Osteoblast (primary cell): ENCODE data around the gene CPD. TPM values are rescaled to one million over a fixed set of nuclear protein-coding genes. Genes with fewer than 3 reads are reported as not detected.

Experiments used
- DNase-seq: peaks from one replicate; pipeline ENCODE4 v3.0.0; 2011; ENCODE audit warnings: low spot score, mixed read lengths; ENCODE audit not compliant: insufficient read length; ENCODE audit errors: missing footprints
- H2AFZ ChIP-seq: 2 replicates; pipeline ENCODE4 v1.6.0; 2011; ENCODE audit warnings: mild to moderate bottlenecking, low read length
- H3K27ac ChIP-seq: 2 replicates; pipeline ENCODE4 v1.5.1; 2011; ENCODE audit warnings: mild to moderate bottlenecking, low read depth, low read length, moderate library complexity
- H3K27me3 ChIP-seq: 2 replicates; pipeline ENCODE4 v1.6.0; 2012; ENCODE audit warnings: mild to moderate bottlenecking, control low read depth, inconsistent platforms, low read length, moderate library complexity; ENCODE audit not compliant: insufficient read depth
- H3K36me3 ChIP-seq: 2 replicates; pipeline ENCODE4 v1.5.1; 2011; ENCODE audit warnings: mild to moderate bottlenecking, low read length, control low read depth, moderate library complexity; ENCODE audit not compliant: insufficient read depth
- H3K4me1 ChIP-seq: 2 replicates; pipeline ENCODE4 v1.5.1; 2011; ENCODE audit warnings: mild to moderate bottlenecking, low read length, control low read depth, moderate library complexity; ENCODE audit not compliant: insufficient read depth
- H3K4me2 ChIP-seq: 2 replicates; pipeline ENCODE4 v1.6.0; 2011; ENCODE audit warnings: mild to moderate bottlenecking, low read length; ENCODE audit not compliant: insufficient read depth
- H3K4me3 ChIP-seq: fragments of 200-600 bp; sonication (generic); 3 replicates; pipeline ENCODE4 v1.5.1; 2012; ENCODE audit warnings: mild to moderate bottlenecking, low read length, inconsistent platforms; ENCODE audit not compliant: insufficient read depth
- H3K79me2 ChIP-seq: 2 replicates; pipeline ENCODE4 v1.6.0; 2012; ENCODE audit warnings: mild to moderate bottlenecking, low read length, control low read depth, inconsistent platforms; ENCODE audit not compliant: insufficient read depth
- H3K9me3 ChIP-seq: 2 replicates; pipeline ENCODE4 v1.5.1; 2011; ENCODE audit warnings: low read depth, low read length, control low read depth
- H4K20me1 ChIP-seq: 2 replicates; pipeline ENCODE4 v1.6.0; 2012; ENCODE audit warnings: mild to moderate bottlenecking, low read length, control low read depth; ENCODE audit not compliant: insufficient read depth
- total RNA-seq: library from RNA; depleted of rRNA; stranded (reverse); fragments of >200 nt; gene quantifications from 2 replicates; pipeline ENCODE4 v1.2.3, GENCODE V29; 2012
- TF ChIP-seq, protein P1 (sequence below): IDR thresholded peaks from 2 replicates; pipeline ENCODE4 v1.5.1; 2011; ENCODE audit warnings: mild to moderate bottlenecking, low read depth, low read length, moderate library complexity; ENCODE audit errors: extremely low read depth

The CPD gene
- total RNA-seq, 1 donor, result 95.2 TPM

DNA sequence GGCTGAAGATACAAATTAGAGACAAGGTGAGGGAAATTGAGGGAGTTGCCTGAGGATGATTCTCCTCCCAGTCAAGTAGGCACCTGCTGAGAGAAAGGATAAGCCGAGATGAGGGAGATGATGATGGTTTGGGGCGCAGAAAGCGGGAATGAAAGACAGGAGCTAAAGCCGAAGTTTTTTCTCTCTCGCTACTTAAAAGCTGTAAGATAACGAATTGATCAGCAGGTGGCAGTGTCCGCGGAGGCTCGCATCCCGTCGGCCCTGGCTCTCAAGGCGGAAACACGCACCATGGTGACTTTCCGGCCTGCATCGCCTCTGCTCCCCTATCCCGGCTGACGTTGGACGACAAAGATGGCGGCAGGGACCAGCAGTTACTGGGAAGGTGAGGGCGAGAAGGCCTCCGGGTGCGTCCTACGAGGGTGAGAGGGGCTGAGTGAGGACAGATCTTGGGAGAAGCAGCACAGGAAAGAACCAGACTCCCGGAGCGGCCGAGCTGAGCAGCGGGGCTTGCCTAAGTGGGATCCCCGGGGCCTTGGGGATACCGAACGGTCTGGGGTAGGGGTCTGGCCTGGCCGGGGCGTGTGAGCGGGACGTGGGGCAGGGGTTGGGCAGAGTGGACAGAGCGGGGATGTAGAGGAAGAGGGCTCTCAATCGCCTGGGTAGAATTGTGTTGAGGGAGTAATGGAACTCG is 98.5 kb downstream of the CPD start, which contains the start of gene GOSR1:
GOSR1 (plus strand) TSS at position 326 of the 691 bp plus-strand sequence; CDS start at position 352, 26 bp downstream.
- peak; percentile 90 for DNase-seq
- H3K36me3 ChIP-seq, result peaks cover 26% of the 10 kb centered on the region
- TF ChIP-seq, protein P1, sequence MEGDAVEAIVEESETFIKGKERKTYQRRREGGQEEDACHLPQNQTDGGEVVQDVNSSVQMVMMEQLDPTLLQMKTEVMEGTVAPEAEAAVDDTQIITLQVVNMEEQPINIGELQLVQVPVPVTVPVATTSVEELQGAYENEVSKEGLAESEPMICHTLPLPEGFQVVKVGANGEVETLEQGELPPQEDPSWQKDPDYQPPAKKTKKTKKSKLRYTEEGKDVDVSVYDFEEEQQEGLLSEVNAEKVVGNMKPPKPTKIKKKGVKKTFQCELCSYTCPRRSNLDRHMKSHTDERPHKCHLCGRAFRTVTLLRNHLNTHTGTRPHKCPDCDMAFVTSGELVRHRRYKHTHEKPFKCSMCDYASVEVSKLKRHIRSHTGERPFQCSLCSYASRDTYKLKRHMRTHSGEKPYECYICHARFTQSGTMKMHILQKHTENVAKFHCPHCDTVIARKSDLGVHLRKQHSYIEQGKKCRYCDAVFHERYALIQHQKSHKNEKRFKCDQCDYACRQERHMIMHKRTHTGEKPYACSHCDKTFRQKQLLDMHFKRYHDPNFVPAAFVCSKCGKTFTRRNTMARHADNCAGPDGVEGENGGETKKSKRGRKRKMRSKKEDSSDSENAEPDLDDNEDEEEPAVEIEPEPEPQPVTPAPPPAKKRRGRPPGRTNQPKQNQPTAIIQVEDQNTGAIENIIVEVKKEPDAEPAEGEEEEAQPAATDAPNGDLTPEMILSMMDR, result peak; percentile 87
- peak within 1 kb of the TSS; percentile 88 for H3K4me2 ChIP-seq
- H3K27ac ChIP-seq, result peak within 1 kb of the TSS; percentile 96
- no peaks in the 10 kb centered on the region for H3K27me3 ChIP-seq
- peak within 1 kb of the TSS; percentile 98 for H2AFZ ChIP-seq
- peaks cover 8% of the 10 kb centered on the region for H3K4me1 ChIP-seq
- no peaks in the 10 kb centered on the region for H4K20me1 ChIP-seq
- H3K9me3 ChIP-seq, result no peaks in the 10 kb centered on the region
- peaks cover 43% of the 10 kb centered on the region for H3K79me2 ChIP-seq
- peak within 1 kb of the TSS; percentile 86 for H3K4me3 ChIP-seq

- TF ChIP-seq, protein P1, result no peak
- peak overlapping the region; percentile 96 for H3K27ac ChIP-seq
- no peaks in the 10 kb centered on the region for H3K27me3 ChIP-seq
- H3K4me1 ChIP-seq, result peaks cover 8% of the 10 kb centered on the region
- H3K4me3 ChIP-seq, result peak overlapping the region; percentile 86
- peak; percentile 85 for DNase-seq
- peak overlapping the region; percentile 88 for H3K4me2 ChIP-seq
- H3K79me2 ChIP-seq, result peaks cover 48% of the 10 kb centered on the region
- peak overlapping the region; percentile 98 for H2AFZ ChIP-seq
- no peaks in the 10 kb centered on the region for H4K20me1 ChIP-seq
- H3K9me3 ChIP-seq, result no peaks in the 10 kb centered on the region
- H3K36me3 ChIP-seq, result peaks cover 29% of the 10 kb centered on the region
These were observed 99.0 kb downstream of the CPD start for GRCh38 chr17:30477774-30478115.

GRCh38 chr17:30482555-30482954 is 103.8 kb downstream of the CPD start:
- DNase-seq, result no peak
- no peaks in the 10 kb centered on the region for H3K27me3 ChIP-seq
- no peak overlapping the region for H2AFZ ChIP-seq
- TF ChIP-seq, protein P1, result no peak
- no peaks in the 10 kb centered on the region for H4K20me1 ChIP-seq
- peaks cover 73% of the 10 kb centered on the region for H3K36me3 ChIP-seq
- H3K4me1 ChIP-seq, result peaks cover 5% of the 10 kb centered on the region
- no peaks in the 10 kb centered on the region for H3K9me3 ChIP-seq
- no peak overlapping the region for H3K4me3 ChIP-seq
- no peak overlapping the region for H3K4me2 ChIP-seq
- no peak overlapping the region for H3K27ac ChIP-seq
- peaks cover 51% of the 10 kb centered on the region for H3K79me2 ChIP-seq

DNA sequence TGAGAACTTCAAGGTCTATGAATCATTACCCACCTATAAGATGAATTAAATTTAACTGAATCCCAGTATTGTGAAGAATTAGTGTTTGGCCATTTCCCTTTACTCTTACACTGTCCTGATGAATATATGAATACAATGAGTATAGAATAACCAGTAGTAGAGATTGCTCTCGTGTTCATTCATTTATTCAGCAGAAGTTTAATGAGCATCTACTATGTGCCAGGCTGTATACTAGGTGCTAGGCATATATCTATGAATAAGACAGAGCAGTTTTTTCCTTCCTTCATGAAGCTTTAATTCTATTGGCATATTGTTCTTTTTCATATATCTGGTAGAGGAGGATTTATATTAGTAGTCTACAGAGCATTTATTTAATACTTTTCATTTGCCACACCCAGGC is 104.4 kb downstream of the CPD start:
- H3K36me3 ChIP-seq, result peaks cover 76% of the 10 kb centered on the region
- TF ChIP-seq, protein P1, result no peak
- DNase-seq, result no peak
- peaks cover 45% of the 10 kb centered on the region for H3K79me2 ChIP-seq
- H4K20me1 ChIP-seq, result no peaks in the 10 kb centered on the region
- no peak overlapping the region for H2AFZ ChIP-seq
- no peak overlapping the region for H3K4me2 ChIP-seq
- peaks cover 3% of the 10 kb centered on the region for H3K4me1 ChIP-seq
- no peaks in the 10 kb centered on the region for H3K27me3 ChIP-seq
- H3K27ac ChIP-seq, result no peak overlapping the region
- no peak overlapping the region for H3K4me3 ChIP-seq
- no peaks in the 10 kb centered on the region for H3K9me3 ChIP-seq
